MM.1S (cell line): ENCODE results near the gene NOXA1.

ENCODE experiments used
- DNase-seq: peaks from one replicate; pipeline ENCODE4 v3.0.0-alpha.2; 2015
- H2AFZ ChIP-seq: fragments of 300-600 bp; sonication (generic); 2 replicates; pipeline ENCODE4 v1.6.0; 2016; ENCODE audit warnings: antibody characterized with exemption, low read length
- H3F3A ChIP-seq: fragments of 300-600 bp; sonication (generic); 2 replicates; pipeline ENCODE4 v1.6.1; 2016; ENCODE audit warnings: mild to moderate bottlenecking, antibody characterized with exemption, low read length, moderate library complexity, mixed read lengths; ENCODE audit not compliant: insufficient read depth
- H3K27ac ChIP-seq: fragments of 300-600 bp; sonication (generic); 2 replicates; pipeline ENCODE4 v1.5.1; 2016; ENCODE audit warnings: mild to moderate bottlenecking, low read length
- H3K27me3 ChIP-seq: fragments of 300-600 bp; sonication (generic); replicated peaks from 2 replicates; pipeline ENCODE4 v1.6.0; 2016; ENCODE audit warnings: low read length; ENCODE audit not compliant: insufficient read depth
- H3K36me3 ChIP-seq: fragments of 300-600 bp; sonication (generic); replicated peaks from 2 replicates; pipeline ENCODE4 v1.6.1; 2016; ENCODE audit warnings: mild to moderate bottlenecking, low read length, mixed read lengths; ENCODE audit not compliant: insufficient read depth
- H3K4me1 ChIP-seq: fragments of 300-600 bp; sonication (generic); 2 replicates; pipeline ENCODE4 v1.6.1; 2016; ENCODE audit warnings: low read length, mixed read lengths
- H3K4me2 ChIP-seq: fragments of 300-600 bp; sonication (generic); 2 replicates; pipeline ENCODE4 v1.6.0; 2016; ENCODE audit warnings: low read depth, low read length
- H3K4me3 ChIP-seq: fragments of 300-600 bp; sonication (generic); 2 replicates; pipeline ENCODE4 v1.5.1; 2016; ENCODE audit warnings: low read length, mixed read lengths
- H3K79me2 ChIP-seq: fragments of 300-600 bp; sonication (generic); 2 replicates; pipeline ENCODE4 v1.6.1; 2016; ENCODE audit warnings: mixed run types, low read length, mixed read lengths
- H3K9ac ChIP-seq: fragments of 300-600 bp; sonication (generic); 2 replicates; pipeline ENCODE4 v1.6.1; 2016; ENCODE audit warnings: low read length, mixed read lengths
- H3K9me2 ChIP-seq: fragments of 300-600 bp; sonication (generic); replicated peaks from 2 replicates; pipeline ENCODE4 v1.6.1; 2016; ENCODE audit warnings: mild to moderate bottlenecking, low read length, mixed read lengths; ENCODE audit not compliant: insufficient read depth
- H3K9me3 ChIP-seq: fragments of 300-600 bp; sonication (generic); replicated peaks from 2 replicates; pipeline ENCODE4 v1.6.1; 2016; ENCODE audit warnings: mild to moderate bottlenecking, low read length, mixed read lengths; ENCODE audit not compliant: insufficient read depth
- H4K20me1 ChIP-seq: fragments of 300-600 bp; sonication (generic); 2 replicates; pipeline ENCODE4 v1.6.1; 2016; ENCODE audit warnings: mild to moderate bottlenecking, low read length, moderate library complexity, mixed read lengths; ENCODE audit not compliant: insufficient read depth
- CTCF ChIP-seq: fragments of 300-600 bp; sonication (generic); IDR thresholded peaks from 2 replicates; pipeline ENCODE4 v1.5.1; 2016; ENCODE audit warnings: antibody characterized with exemption, low read length, mixed read lengths
- EZH2 ChIP-seq: fragments of 300-600 bp; sonication (generic); optimal IDR thresholded peaks from 2 replicates; pipeline ENCODE3; 2017; ENCODE audit warnings: low read depth, mild to moderate bottlenecking, antibody characterized with exemption, low read length, mixed read lengths
- EZH2phosphoT487 ChIP-seq: fragments of 300-600 bp; sonication (generic); IDR thresholded peaks from 2 replicates; pipeline ENCODE4 v1.6.1; 2018; ENCODE audit warnings: antibody characterized with exemption, low read length

The NOXA1 gene

GRCh38 chr9:137460363-137461315, 37.4 kb downstream of the NOXA1 start:
- Histone ChIP-seq H3K9me3 (no peaks in the 10 kb centered on the region), H2AFZ (no peak overlapping the region), H3K4me2 (no peak overlapping the region), H3K4me1 (0 out of 2 replicates have a peak, but pooled peaks cover 4% of the 10 kb centered on the region), H3K36me3 (no peaks in the 10 kb centered on the region; the same call in 1 of the 2 replicates), H4K20me1 (no peaks in the 10 kb centered on the region), H3F3A (no peaks in the 10 kb centered on the region), H3K9ac (no peak overlapping the region), H3K27ac (no peak overlapping the region), H3K4me3 (no peak overlapping the region), H3K27me3 (peaks cover 14% of the 10 kb centered on the region; the same call in 1 of the 2 replicates), H3K9me2 (no peaks in the 10 kb centered on the region), H3K79me2 (peaks cover 5% of the 10 kb centered on the region; the same call in 1 of the 2 replicates)
- TF ChIP-seq EZH2phosphoT487 (no peak), EZH2 (no peak), CTCF (no peak)
- no peak for DNase-seq

DNA sequence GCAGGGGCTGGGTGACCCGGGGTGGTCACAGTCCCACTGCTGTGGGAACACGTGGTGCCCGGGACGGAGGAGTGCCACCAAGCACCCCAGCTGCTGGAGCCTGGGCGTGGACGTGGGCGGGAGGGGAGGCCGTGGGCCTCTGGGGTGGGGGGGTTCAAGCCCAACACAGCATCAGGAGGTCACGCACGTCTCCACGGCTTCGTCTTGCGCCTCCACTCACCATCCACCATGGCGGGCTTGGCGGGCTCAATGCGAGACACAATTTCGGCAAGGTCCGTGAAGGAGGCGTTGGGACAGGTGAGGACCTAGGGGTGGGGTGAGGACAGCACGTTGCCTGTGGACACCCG, 38.1 kb downstream of the NOXA1 start:
- Histone ChIP-seq H3K9me2 (no peaks in the 10 kb centered on the region), H3F3A (no peaks in the 10 kb centered on the region), H2AFZ (no peak overlapping the region), H3K79me2 (peaks cover 5% of the 10 kb centered on the region; the same call in 1 of the 2 replicates), H3K4me1 (0 out of 2 replicates have a peak, but pooled peaks cover 4% of the 10 kb centered on the region), H3K4me3 (no peak overlapping the region), H3K9me3 (no peaks in the 10 kb centered on the region), H4K20me1 (no peaks in the 10 kb centered on the region), H3K27ac (no peak overlapping the region), H3K9ac (no peak overlapping the region), H3K36me3 (no peaks in the 10 kb centered on the region; the same call in 1 of the 2 replicates), H3K27me3 (peaks cover 17% of the 10 kb centered on the region; the same call in 1 of the 2 replicates), H3K4me2 (no peak overlapping the region)
- TF ChIP-seq EZH2phosphoT487 (no peak), EZH2 (no peak), CTCF (no peak)
- DNase-seq: no peak

GRCh38 chr9:137461663-137462395, 38.6 kb downstream of the NOXA1 start:
- no peak overlapping the region for H2AFZ ChIP-seq
- no peaks in the 10 kb centered on the region; the same call in 1 of the 2 replicates for H3K36me3 ChIP-seq
- H4K20me1 ChIP-seq: no peaks in the 10 kb centered on the region
- H3K4me2 ChIP-seq: no peak overlapping the region
- DNase-seq: no peak
- H3K4me3 ChIP-seq: no peak overlapping the region
- no peak overlapping the region for H3K27ac ChIP-seq
- H3K4me1 ChIP-seq: 0 out of 2 replicates have a peak, but pooled peaks cover 4% of the 10 kb centered on the region
- TF ChIP-seq CTCF (no peak), EZH2 (no peak), EZH2phosphoT487 (no peak)
- H3K27me3 ChIP-seq: peaks cover 17% of the 10 kb centered on the region; the same call in 1 of the 2 replicates
- no peaks in the 10 kb centered on the region for H3K9me2 ChIP-seq
- peaks cover 5% of the 10 kb centered on the region; the same call in 1 of the 2 replicates for H3K79me2 ChIP-seq
- H3K9ac ChIP-seq: no peak overlapping the region
- no peaks in the 10 kb centered on the region for H3K9me3 ChIP-seq
- H3F3A ChIP-seq: no peaks in the 10 kb centered on the region
